HL-60 (cell line): Measurements from ENCODE around the gene TSPEAR.

ENCODE experiments used
- DNase-seq, 2 experiments: peaks; one replicate each; pipeline ENCODE4 v3.0.0-alpha.2; 2010 to 2020; ENCODE audit warnings: low read depth in 1 of 2, low spot score in 1 of 2
- H3K27ac ChIP-seq: fragments of 250-450 bp; sonication (Bioruptor Pico); replicated peaks from 2 replicates; pipeline ENCODE4 v1.5.1; 2020; ENCODE audit warnings: mild to moderate bottlenecking, moderate library complexity
- H3K27me3 ChIP-seq: fragments of 250-450 bp; sonication (Bioruptor Pico); 2 replicates; pipeline ENCODE4 v1.5.1; 2021; ENCODE audit warnings: mild to moderate bottlenecking, moderate library complexity; ENCODE audit not compliant: insufficient read depth, poor library complexity, severe bottlenecking
- H3K4me3 ChIP-seq: replicated peaks from 2 replicates; pipeline ENCODE4 v1.5.1; 2011; ENCODE audit warnings: mild to moderate bottlenecking, control low read depth, low read length; ENCODE audit not compliant: insufficient read depth
- CTCF ChIP-seq: IDR thresholded peaks from one replicate; pipeline ENCODE4 v1.5.1; 2011; ENCODE audit warnings: low read length, control low read depth, inconsistent platforms; ENCODE audit not compliant: insufficient read depth
- GABPA ChIP-seq: IDR thresholded peaks from 2 replicates; pipeline ENCODE4 v1.6.1; 2012; ENCODE audit warnings: low read depth
- POLR2AphosphoS5 ChIP-seq: IDR thresholded peaks from 2 replicates; pipeline ENCODE4 v1.6.1; 2012; ENCODE audit warnings: low read depth
- REST ChIP-seq: IDR thresholded peaks from 2 replicates; pipeline ENCODE4 v1.6.1; 2012; ENCODE audit warnings: low read depth; ENCODE audit not compliant: insufficient replicate concordance
- SPI1 ChIP-seq: IDR thresholded peaks from 2 replicates; pipeline ENCODE4 v1.6.1; 2012; ENCODE audit warnings: low read depth, mild to moderate bottlenecking, borderline replicate concordance

Gene TSPEAR

GRCh38 chr21:44556879-44557278 lies 154.5 kb downstream of the TSPEAR start:
- Histone ChIP-seq H3K27me3 (peaks cover 23% of the 10 kb centered on the region), H3K4me3 (no peak overlapping the region), H3K27ac (no peak overlapping the region)
- no peak for DNase-seq
- TF ChIP-seq GABPA (no peak), REST (no peak), CTCF (no peak), POLR2AphosphoS5 (no peak), SPI1 (no peak)

GRCh38 chr21:44555200-44555875 lies 156.0 kb downstream of the TSPEAR start:
- H3K27ac ChIP-seq = no peak overlapping the region
- no peak for DNase-seq
- H3K27me3 ChIP-seq = peaks cover 22% of the 10 kb centered on the region
- TF ChIP-seq REST = no peak
- TF ChIP-seq CTCF = no peak
- no peak for TF ChIP-seq POLR2AphosphoS5
- TF ChIP-seq GABPA = no peak
- H3K4me3 ChIP-seq = no peak overlapping the region

- Histone ChIP-seq H3K27ac (no peak overlapping the region), H3K27me3 (peaks cover 22% of the 10 kb centered on the region), H3K4me3 (no peak overlapping the region)
- no peak for DNase-seq
- no peak for TF ChIP-seq CTCF
- TF ChIP-seq REST = no peak
- TF ChIP-seq SPI1 = no peak
- no peak for TF ChIP-seq POLR2AphosphoS5
- TF ChIP-seq GABPA = no peak
Observed at GRCh38 chr21:44552681-44553080, 158.7 kb downstream of the TSPEAR start.
